ENCODE measurements around the gene PLEK. TPM values are rescaled to one million over a fixed set of nuclear protein-coding genes. Genes with fewer than 3 reads are reported as not detected.

Gene PLEK
- total RNA-seq, 4 donors from 2014 or later = 1.3 to 3.0 (median 2.2) TPM

DNA sequence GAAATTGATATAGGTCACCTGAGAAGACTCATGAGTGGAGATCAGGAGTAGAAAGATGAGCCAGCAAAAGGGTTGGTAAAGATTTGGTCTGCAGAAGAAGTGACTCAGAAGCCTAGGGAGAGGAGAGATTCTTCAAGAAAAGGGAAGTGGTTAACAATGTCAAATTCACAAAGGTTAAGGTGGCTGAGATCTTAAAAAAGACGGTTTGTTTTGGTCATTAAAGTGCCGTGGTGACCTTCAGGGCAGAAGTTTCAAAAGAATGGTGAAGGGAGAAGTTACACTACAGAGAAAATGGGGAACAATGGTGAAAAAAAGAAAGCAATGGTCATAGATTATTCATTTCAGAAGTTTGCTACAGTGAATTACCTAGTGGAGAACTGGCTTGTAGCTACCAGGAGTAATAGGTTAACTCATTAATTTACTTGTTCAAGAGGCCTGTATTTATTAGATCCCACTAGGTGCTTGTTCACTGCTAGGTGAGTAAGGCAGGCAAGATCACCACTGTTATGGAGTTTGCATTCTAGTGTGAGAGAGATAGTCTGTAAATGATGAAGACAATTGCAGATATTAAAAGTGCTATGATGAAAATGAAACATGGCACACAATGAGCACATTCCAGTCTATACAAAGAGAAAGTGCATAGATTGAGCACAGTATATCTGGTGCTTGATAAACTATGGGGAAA lies 59.0 kb downstream of the PLEK start:
- H3K4me3 ChIP-seq (ENCODE audit: low read depth, poor library complexity, severe bottlenecking) = no peak overlapping the region
- TF ChIP-seq, protein P1, sequence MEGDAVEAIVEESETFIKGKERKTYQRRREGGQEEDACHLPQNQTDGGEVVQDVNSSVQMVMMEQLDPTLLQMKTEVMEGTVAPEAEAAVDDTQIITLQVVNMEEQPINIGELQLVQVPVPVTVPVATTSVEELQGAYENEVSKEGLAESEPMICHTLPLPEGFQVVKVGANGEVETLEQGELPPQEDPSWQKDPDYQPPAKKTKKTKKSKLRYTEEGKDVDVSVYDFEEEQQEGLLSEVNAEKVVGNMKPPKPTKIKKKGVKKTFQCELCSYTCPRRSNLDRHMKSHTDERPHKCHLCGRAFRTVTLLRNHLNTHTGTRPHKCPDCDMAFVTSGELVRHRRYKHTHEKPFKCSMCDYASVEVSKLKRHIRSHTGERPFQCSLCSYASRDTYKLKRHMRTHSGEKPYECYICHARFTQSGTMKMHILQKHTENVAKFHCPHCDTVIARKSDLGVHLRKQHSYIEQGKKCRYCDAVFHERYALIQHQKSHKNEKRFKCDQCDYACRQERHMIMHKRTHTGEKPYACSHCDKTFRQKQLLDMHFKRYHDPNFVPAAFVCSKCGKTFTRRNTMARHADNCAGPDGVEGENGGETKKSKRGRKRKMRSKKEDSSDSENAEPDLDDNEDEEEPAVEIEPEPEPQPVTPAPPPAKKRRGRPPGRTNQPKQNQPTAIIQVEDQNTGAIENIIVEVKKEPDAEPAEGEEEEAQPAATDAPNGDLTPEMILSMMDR (IDR thresholded peaks at IDR 0.05) = no peak
- no peak for TF ChIP-seq POLR2A (IDR thresholded peaks at IDR 0.05)
- DNase-seq (ENCODE audit: low spot score in 2 of 2) = no peak
- intact Hi-C loops (cut with DNase I; ENCODE audit: low total_unique reads) = no loop called here
- 62 to 66% methylated on average over 2 of the region's 2 CpGs for WGBS, 2 donors

- 69 to 77% methylated on average over 3 of the region's 3 CpGs for WGBS, 2 donors
- H3K4me3 ChIP-seq (ENCODE audit: low read depth, poor library complexity, severe bottlenecking) = no peak overlapping the region
- TF ChIP-seq POLR2A (IDR thresholded peaks at IDR 0.05) = no peak
- TF ChIP-seq, protein P1 (IDR thresholded peaks at IDR 0.05) = no peak
- intact Hi-C loops (cut with DNase I; ENCODE audit: low total_unique reads) = no loop called here
- DNase-seq (ENCODE audit: low spot score in 2 of 2) = no peak
Observed at GRCh38 chr2:68425503-68425902, 60.4 kb downstream of the PLEK start.

GRCh38 chr2:68426446-68426845 lies 61.4 kb downstream of the PLEK start:
- DNase-seq (ENCODE audit: low spot score in 2 of 2) = no peak
- TF ChIP-seq, protein P1 (IDR thresholded peaks at IDR 0.05) = no peak
- no peak for TF ChIP-seq POLR2A (IDR thresholded peaks at IDR 0.05)
- no peak overlapping the region for H3K4me3 ChIP-seq (ENCODE audit: low read depth, poor library complexity, severe bottlenecking)
- intact Hi-C loops (cut with DNase I; ENCODE audit: low total_unique reads) = no loop called here
- 84 to 95% methylated on average over 1 of the region's 1 CpG for WGBS, 2 donors

DNA sequence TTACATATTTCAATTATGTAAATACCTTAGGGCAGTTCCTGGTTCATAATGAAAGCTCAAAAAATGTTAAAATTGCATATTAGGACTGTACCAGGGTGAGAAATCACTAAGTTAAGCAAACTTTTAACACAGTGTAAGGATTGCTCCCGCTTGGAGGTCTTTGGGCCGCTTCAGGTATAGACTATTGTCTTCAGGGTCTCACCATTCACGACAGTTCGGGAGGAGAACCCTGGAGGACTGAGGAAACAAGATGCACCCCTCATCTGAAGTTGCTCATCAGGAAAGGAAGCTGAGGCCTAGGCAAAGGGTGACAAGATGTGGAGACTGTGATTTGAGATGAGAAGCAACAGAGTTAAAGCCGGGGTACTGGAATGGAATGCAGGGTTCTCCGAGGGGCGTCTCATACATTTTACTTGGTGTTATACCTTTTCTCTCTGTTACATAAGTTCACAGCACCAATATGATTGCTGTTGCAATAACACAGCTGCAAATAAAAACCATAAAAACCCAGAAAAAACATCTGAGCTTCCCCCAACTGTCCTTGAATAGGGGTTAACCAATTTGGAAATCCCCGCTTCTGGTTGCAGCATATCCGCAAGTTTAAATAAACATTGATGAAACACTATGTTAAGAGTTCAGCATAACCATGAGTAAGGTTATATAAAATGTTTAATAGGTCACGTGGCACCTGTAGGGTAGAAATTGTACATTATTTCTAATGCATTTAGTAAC lies 61.9 kb downstream of the PLEK start:
- WGBS, 2 donors = 78 to 82% methylated on average over 10 of the region's 10 CpGs
- no peak overlapping the region for H3K4me3 ChIP-seq (ENCODE audit: low read depth, poor library complexity, severe bottlenecking)
- TF ChIP-seq, protein P1 (IDR thresholded peaks at IDR 0.05) = no peak
- no peak for TF ChIP-seq POLR2A (IDR thresholded peaks at IDR 0.05)
- no peak for DNase-seq (ENCODE audit: low spot score in 2 of 2)
- intact Hi-C loops (cut with DNase I; ENCODE audit: low total_unique reads) = no loop called here

DNA sequence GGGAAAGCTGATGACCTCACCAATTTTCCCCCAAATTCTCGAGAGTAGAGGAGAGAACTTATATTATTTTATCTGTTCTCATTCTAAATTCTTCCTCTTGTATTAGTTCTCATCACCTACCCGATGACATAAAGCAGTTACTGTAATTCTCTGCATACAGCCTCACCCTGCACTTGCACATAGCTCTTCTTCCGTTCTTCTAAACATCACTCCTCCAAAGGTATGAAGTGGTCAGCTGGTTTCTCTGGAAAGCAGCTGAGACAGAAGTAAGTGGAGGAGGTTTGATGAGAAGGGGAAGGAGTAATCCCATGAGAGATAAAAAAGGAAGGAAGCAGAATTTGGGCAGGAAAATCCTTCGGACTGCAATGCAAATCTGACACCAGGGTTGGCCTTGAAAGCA lies 63.0 kb downstream of the PLEK start:
- WGBS, 2 donors = 67 to 69% methylated on average over 4 of the region's 4 CpGs
- no peak for DNase-seq (ENCODE audit: low spot score in 2 of 2)
- intact Hi-C loops (cut with DNase I; ENCODE audit: low total_unique reads) = no loop called here

More for the DNA sequence above, 63.0 kb downstream of the PLEK start:
- TF ChIP-seq POLR2A (IDR thresholded peaks at IDR 0.05) = no peak
- TF ChIP-seq, protein P1 (IDR thresholded peaks at IDR 0.05) = no peak
- H3K4me3 ChIP-seq (ENCODE audit: low read depth, poor library complexity, severe bottlenecking) = no peak overlapping the region
